AG04450 (cell line): ENCODE measurements around the gene MOCOS. TPM values are rescaled to one million over a fixed set of nuclear protein-coding genes. Genes with fewer than 3 reads are reported as not detected.
A peak's percentile ranks its signal among the peaks of the same experiment; 100 is the strongest.

Experiments used
- CTCF ChIA-PET: fragments of 300-600, 350-600 bp; formaldehyde crosslinking; extraction: SDS; loops from one replicate; lab custom pipeline; 2022; ENCODE audit warnings: antibody characterized with exemption, inconsistent platforms; lab: Charles Lee
- POLR2A ChIA-PET: fragments of 350-600 bp; formaldehyde crosslinking; extraction: SDS; loops from one replicate; lab custom pipeline; 2021; ENCODE audit warnings: antibody characterized with exemption, inconsistent platforms; lab: Yijun Ruan, JAX
- DNase-seq: peaks from one replicate; pipeline ENCODE4 v3.0.0-alpha.2; 2011; ENCODE audit warnings: low read depth, low spot score
- H3K27ac ChIP-seq: one replicate; pipeline ENCODE4 v1.5.1; 2012; ENCODE audit warnings: low read depth, low read length, control low read depth
- H3K27me3 ChIP-seq: one replicate; pipeline ENCODE4 v1.6.0; 2012; ENCODE audit warnings: low read length; ENCODE audit not compliant: control insufficient read depth, insufficient read depth
- H3K4me3 ChIP-seq: 2 replicates; pipeline ENCODE4 v1.5.1; 2011; ENCODE audit warnings: mild to moderate bottlenecking, low read depth, low read length, control low read depth
- H3K9me3 ChIP-seq: 2 replicates; pipeline ENCODE4 v1.5.1; 2012; ENCODE audit warnings: low read length; ENCODE audit not compliant: control insufficient read depth, insufficient read depth
- CTCF ChIP-seq: IDR thresholded peaks from 2 replicates; pipeline ENCODE4 v1.5.1; 2011; ENCODE audit warnings: low read depth, low read length, control low read depth, inconsistent platforms
- polyA minus RNA-seq: library from RNA; depleted of rRNA, polyadenylated mRNA; stranded (reverse); fragments of >200 nt; gene quantifications from 2 replicates; pipeline ENCODE4 v1.2.3, GENCODE V29; 2011; rRNA and poly(A)+ RNA removed
- polyA plus RNA-seq: library from polyadenylated mRNA; depleted of rRNA; stranded (reverse); fragments of >200 nt; gene quantifications from 2 replicates; pipeline ENCODE4 v1.2.3, GENCODE V29; 2011; rRNA removed

Gene MOCOS
- polyA plus RNA-seq = 4.2 and 5.1 TPM in 2 replicates
- 9.3 and 9.9 TPM in 2 replicates for polyA minus RNA-seq

- H3K27me3 ChIP-seq = peaks cover 3% of the 10 kb centered on the region
- no peak for TF ChIP-seq CTCF
- no peaks in the 10 kb centered on the region; the same call in 1 of the 2 replicates for H3K9me3 ChIP-seq
- H3K27ac ChIP-seq = no peak within 1 kb of the TSS
- peak within 1 kb of the TSS; percentile 82 for H3K4me3 ChIP-seq
- POLR2A ChIA-PET = no interaction called here
- CTCF ChIA-PET = interaction anchor here (0.7 to 1.5 kb wide), 2 partner anchors 97 to 117 kb away, joined by 3 read pairs; no protein-coding TSS in a partner anchor
- DNase-seq = no peak
Observed at GRCh38 chr18:36187193-36187825, at the start of gene MOCOS. Gene MOCOS (plus strand): TSS chr18:36187497. CDS start chr18:36187540, 43 bp downstream.

- no peak overlapping the region for H3K27ac ChIP-seq
- H3K27me3 ChIP-seq = no peaks in the 10 kb centered on the region
- DNase-seq = no peak
- POLR2A ChIA-PET = interaction anchor here (0.7 kb wide), 1 partner anchor 42 kb away, joined by 3 read pairs; no protein-coding TSS in a partner anchor
- H3K9me3 ChIP-seq = no peaks in the 10 kb centered on the region
- no peak for TF ChIP-seq CTCF
- no peak overlapping the region for H3K4me3 ChIP-seq
- CTCF ChIA-PET = interaction anchor here (2.2 kb wide), 1 partner anchor 145 kb away, joined by 8 read pairs; no protein-coding TSS in a partner anchor
Observed at GRCh38 chr18:36139245-36139644, 48.1 kb upstream of the MOCOS start.

GRCh38 chr18:36141576-36141975 lies 45.7 kb upstream of the MOCOS start:
- Histone ChIP-seq H3K9me3 (no peaks in the 10 kb centered on the region), H3K4me3 (no peak overlapping the region), H3K27ac (no peak overlapping the region), H3K27me3 (no peaks in the 10 kb centered on the region)
- POLR2A ChIA-PET = no interaction called here
- no peak for TF ChIP-seq CTCF
- DNase-seq = no peak
- CTCF ChIA-PET = interaction anchor here (0.7 kb wide), 1 partner anchor 139 kb away, joined by 5 read pairs; no protein-coding TSS in a partner anchor

- Histone ChIP-seq H3K4me3 (no peak overlapping the region), H3K27me3 (no peaks in the 10 kb centered on the region), H3K27ac (no peak overlapping the region), H3K9me3 (no peaks in the 10 kb centered on the region)
- ChIA-PET CTCF (no interaction called here), POLR2A (no interaction called here)
- TF ChIP-seq CTCF = no peak
- no peak for DNase-seq
Observed at GRCh38 chr18:36142751-36143150, 44.5 kb upstream of the MOCOS start.

GRCh38 chr18:36143391-36143790 lies 43.9 kb upstream of the MOCOS start:
- ChIA-PET POLR2A (no interaction called here), CTCF (no interaction called here)
- Histone ChIP-seq H3K27me3 (no peaks in the 10 kb centered on the region), H3K9me3 (no peaks in the 10 kb centered on the region), H3K27ac (no peak overlapping the region), H3K4me3 (no peak overlapping the region)
- no peak for TF ChIP-seq CTCF
- DNase-seq = no peak
